SK-N-SH treated with all-trans-retinoic acid at 6 μM for 48 hours (cell line): Measurements from ENCODE around the gene GOLGA3.

Source experiments
- ATAC-seq: fragments of 200-7000 bp; cut with Tn5 transposase; 3 replicates; pipeline ENCODE4 v1.9.1; 2020; ENCODE audit warnings: mild to moderate bottlenecking, moderate library complexity
- ARNTL ChIP-seq: fragments of 450-650 bp; formaldehyde crosslinking; IDR thresholded peaks from 2 replicates; pipeline ENCODE4 v1.5.0; 2020; ENCODE audit warnings: low read depth, mild to moderate bottlenecking, moderate library complexity, borderline replicate concordance
- BACH2 ChIP-seq: fragments of 250-450 bp; sonication (Bioruptor Pico); IDR thresholded peaks from 2 replicates; pipeline ENCODE4 v1.9.0; 2021; ENCODE audit warnings: mild to moderate bottlenecking, borderline replicate concordance
- CSDC2 ChIP-seq: fragments of 250-450 bp; sonication (Bioruptor Pico); IDR thresholded peaks from 2 replicates; pipeline ENCODE4 v1.5.0; 2020; ENCODE audit warnings: mild to moderate bottlenecking, moderate library complexity
- ESRRG ChIP-seq: fragments of 250-450 bp; sonication (Bioruptor Pico); IDR thresholded peaks from 2 replicates; pipeline ENCODE4 v1.6.1; 2021; ENCODE audit warnings: mild to moderate bottlenecking
- GLIS3 ChIP-seq: fragments of 250-450 bp; sonication (Bioruptor Pico); IDR thresholded peaks from 2 replicates; pipeline ENCODE4 v1.5.0; 2020; ENCODE audit warnings: mild to moderate bottlenecking, moderate library complexity
- ISL1 ChIP-seq: fragments of 250-450 bp; sonication (Bioruptor Pico); IDR thresholded peaks from 2 replicates; pipeline ENCODE4 v2.1.2; 2022; ENCODE audit warnings: mild to moderate bottlenecking, moderate library complexity
- OSR1 ChIP-seq: fragments of 250-450 bp; sonication (Bioruptor Pico); IDR thresholded peaks from 2 replicates; pipeline ENCODE4 v1.8.0; 2022; ENCODE audit warnings: moderate library complexity, mild to moderate bottlenecking, inconsistent platforms
- PPARA ChIP-seq: fragments of 250-450 bp; sonication (Bioruptor Pico); IDR thresholded peaks from 2 replicates; pipeline ENCODE4 v1.5.0; 2020; ENCODE audit warnings: mild to moderate bottlenecking, borderline replicate concordance
- RARB ChIP-seq: fragments of 250-450 bp; sonication (Bioruptor Pico); IDR thresholded peaks from 2 replicates; pipeline ENCODE4 v1.8.0; 2021; ENCODE audit warnings: mild to moderate bottlenecking, moderate library complexity
- SNAI2 ChIP-seq: fragments of 250-450 bp; sonication (Bioruptor Pico); IDR thresholded peaks from 2 replicates; pipeline ENCODE4 v1.5.0; 2020; ENCODE audit warnings: mild to moderate bottlenecking, moderate library complexity
- TOX ChIP-seq: fragments of 250-450 bp; sonication (Bioruptor Pico); IDR thresholded peaks from 2 replicates; pipeline ENCODE4 v1.8.0; 2021; ENCODE audit warnings: mild to moderate bottlenecking, moderate library complexity, borderline replicate concordance
- ZC3H10 ChIP-seq: fragments of 250-450 bp; sonication (Bioruptor Pico); IDR thresholded peaks from 2 replicates; pipeline ENCODE4 v1.5.1; 2021; ENCODE audit warnings: mild to moderate bottlenecking, moderate library complexity
- ZFP3 ChIP-seq: fragments of 250-450 bp; sonication (Bioruptor Pico); IDR thresholded peaks from 2 replicates; pipeline ENCODE4 v1.5.0; 2020; ENCODE audit warnings: mild to moderate bottlenecking, moderate library complexity
- ZFP30 ChIP-seq: fragments of 450-650 bp; formaldehyde crosslinking; IDR thresholded peaks from 2 replicates; pipeline ENCODE4 v1.5.0; 2022; ENCODE audit warnings: mild to moderate bottlenecking, moderate library complexity
- ZNF565 ChIP-seq: fragments of 450-650 bp; formaldehyde crosslinking; conservative IDR thresholded peaks from 2 replicates; pipeline ENCODE4 v1.5.0; 2020; ENCODE audit warnings: low read depth, mild to moderate bottlenecking, moderate library complexity
- ZNF70 ChIP-seq: fragments of 450-650 bp; formaldehyde crosslinking; IDR thresholded peaks from 2 replicates; pipeline ENCODE4 v1.5.0; 2020; ENCODE audit warnings: mild to moderate bottlenecking, moderate library complexity
- ZNF8 ChIP-seq: fragments of 450-650 bp; formaldehyde crosslinking; IDR thresholded peaks from 2 replicates; pipeline ENCODE4 v1.5.0; 2020; ENCODE audit warnings: mild to moderate bottlenecking, moderate library complexity
- TF ChIP-seq, protein P1 (sequence below): fragments of 250-450 bp; sonication (Bioruptor Pico); IDR thresholded peaks from 2 replicates; pipeline ENCODE4 v1.8.0; 2021; ENCODE audit warnings: low read depth, mild to moderate bottlenecking, moderate library complexity, borderline replicate concordance
- TF ChIP-seq, protein P2 (sequence below): fragments of 250-450 bp; sonication (Bioruptor Pico); IDR thresholded peaks from 2 replicates; pipeline ENCODE4 v1.8.0; 2020; ENCODE audit warnings: mild to moderate bottlenecking, moderate library complexity, borderline replicate concordance
- TF ChIP-seq, protein P3 (sequence below): fragments of 250-450 bp; sonication (Bioruptor Pico); IDR thresholded peaks from 2 replicates; pipeline ENCODE4 v1.5.0; 2020; ENCODE audit warnings: mild to moderate bottlenecking, moderate library complexity
- TF ChIP-seq, protein P4 (sequence below): fragments of 250-450 bp; sonication (Bioruptor Pico); IDR thresholded peaks from 2 replicates; pipeline ENCODE4 v1.5.1; 2021; ENCODE audit warnings: mild to moderate bottlenecking, moderate library complexity
- TF ChIP-seq, protein P5 (sequence below): fragments of 250-450 bp; sonication (Bioruptor Pico); IDR thresholded peaks from 2 replicates; pipeline ENCODE4 v1.5.1; 2020; ENCODE audit warnings: low read depth, mild to moderate bottlenecking, moderate library complexity

Gene GOLGA3

DNA sequence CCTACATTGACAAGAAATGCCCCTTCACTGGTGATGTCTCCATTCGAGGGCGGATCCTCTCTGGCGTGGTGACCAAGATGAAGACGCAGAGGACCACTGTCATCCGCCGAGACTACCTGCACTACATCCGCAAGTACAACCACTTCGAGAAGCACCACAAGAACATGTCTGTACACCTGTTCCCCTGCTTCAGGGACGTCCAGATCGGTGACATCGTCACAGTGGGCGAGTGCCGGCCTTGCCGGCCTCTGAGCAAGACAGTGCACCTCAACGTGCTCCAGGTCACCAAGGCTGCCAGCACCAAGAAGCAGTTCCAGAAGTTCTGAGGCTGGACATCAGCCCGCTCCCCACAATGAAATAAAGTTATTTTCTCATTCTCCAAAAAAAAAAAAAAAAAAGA, 2.8 kb downstream of the GOLGA3 start (continued):
- TF ChIP-seq SNAI2 (no peak), ZC3H10 (no peak), RARB (CRISPR knock-in tag) (no peak)

DNA sequence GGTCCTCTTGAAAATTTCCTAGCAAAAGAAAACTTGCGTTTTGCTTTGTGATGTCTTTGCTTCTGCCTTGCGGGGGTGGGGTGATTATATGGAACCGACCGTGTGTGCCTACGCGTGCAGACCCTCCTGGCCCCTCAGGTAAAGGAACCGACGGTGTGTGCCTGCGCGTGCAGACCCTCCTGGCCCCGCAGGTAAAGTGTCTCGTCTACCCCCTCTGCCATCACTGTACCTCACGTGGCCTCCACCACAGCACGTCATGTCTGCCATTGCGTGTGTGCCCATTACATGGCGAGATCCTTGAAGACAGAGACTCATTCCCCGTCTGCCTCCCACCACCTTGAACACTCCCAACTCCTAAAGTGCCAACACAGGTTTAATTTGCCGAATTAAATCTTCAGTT, 3.6 kb downstream of the GOLGA3 start:
- ATAC-seq = no peak
- no peak for TF ChIP-seq SNAI2
- no peak for TF ChIP-seq ARNTL
- TF ChIP-seq, protein P1, sequence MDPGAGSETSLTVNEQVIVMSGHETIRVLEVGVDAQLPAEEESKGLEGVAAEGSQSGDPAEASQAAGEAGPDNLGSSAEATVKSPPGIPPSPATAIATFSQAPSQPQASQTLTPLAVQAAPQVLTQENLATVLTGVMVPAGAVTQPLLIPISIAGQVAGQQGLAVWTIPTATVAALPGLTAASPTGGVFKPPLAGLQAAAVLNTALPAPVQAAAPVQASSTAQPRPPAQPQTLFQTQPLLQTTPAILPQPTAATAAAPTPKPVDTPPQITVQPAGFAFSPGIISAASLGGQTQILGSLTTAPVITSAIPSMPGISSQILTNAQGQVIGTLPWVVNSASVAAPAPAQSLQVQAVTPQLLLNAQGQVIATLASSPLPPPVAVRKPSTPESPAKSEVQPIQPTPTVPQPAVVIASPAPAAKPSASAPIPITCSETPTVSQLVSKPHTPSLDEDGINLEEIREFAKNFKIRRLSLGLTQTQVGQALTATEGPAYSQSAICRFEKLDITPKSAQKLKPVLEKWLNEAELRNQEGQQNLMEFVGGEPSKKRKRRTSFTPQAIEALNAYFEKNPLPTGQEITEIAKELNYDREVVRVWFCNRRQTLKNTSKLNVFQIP (CRISPR knock-in tag) = no peak
- TF ChIP-seq, protein P2, sequence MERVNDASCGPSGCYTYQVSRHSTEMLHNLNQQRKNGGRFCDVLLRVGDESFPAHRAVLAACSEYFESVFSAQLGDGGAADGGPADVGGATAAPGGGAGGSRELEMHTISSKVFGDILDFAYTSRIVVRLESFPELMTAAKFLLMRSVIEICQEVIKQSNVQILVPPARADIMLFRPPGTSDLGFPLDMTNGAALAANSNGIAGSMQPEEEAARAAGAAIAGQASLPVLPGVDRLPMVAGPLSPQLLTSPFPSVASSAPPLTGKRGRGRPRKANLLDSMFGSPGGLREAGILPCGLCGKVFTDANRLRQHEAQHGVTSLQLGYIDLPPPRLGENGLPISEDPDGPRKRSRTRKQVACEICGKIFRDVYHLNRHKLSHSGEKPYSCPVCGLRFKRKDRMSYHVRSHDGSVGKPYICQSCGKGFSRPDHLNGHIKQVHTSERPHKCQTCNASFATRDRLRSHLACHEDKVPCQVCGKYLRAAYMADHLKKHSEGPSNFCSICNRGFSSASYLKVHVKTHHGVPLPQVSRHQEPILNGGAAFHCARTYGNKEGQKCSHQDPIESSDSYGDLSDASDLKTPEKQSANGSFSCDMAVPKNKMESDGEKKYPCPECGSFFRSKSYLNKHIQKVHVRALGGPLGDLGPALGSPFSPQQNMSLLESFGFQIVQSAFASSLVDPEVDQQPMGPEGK (CRISPR knock-in tag) = no peak
- TF ChIP-seq, protein P3, sequence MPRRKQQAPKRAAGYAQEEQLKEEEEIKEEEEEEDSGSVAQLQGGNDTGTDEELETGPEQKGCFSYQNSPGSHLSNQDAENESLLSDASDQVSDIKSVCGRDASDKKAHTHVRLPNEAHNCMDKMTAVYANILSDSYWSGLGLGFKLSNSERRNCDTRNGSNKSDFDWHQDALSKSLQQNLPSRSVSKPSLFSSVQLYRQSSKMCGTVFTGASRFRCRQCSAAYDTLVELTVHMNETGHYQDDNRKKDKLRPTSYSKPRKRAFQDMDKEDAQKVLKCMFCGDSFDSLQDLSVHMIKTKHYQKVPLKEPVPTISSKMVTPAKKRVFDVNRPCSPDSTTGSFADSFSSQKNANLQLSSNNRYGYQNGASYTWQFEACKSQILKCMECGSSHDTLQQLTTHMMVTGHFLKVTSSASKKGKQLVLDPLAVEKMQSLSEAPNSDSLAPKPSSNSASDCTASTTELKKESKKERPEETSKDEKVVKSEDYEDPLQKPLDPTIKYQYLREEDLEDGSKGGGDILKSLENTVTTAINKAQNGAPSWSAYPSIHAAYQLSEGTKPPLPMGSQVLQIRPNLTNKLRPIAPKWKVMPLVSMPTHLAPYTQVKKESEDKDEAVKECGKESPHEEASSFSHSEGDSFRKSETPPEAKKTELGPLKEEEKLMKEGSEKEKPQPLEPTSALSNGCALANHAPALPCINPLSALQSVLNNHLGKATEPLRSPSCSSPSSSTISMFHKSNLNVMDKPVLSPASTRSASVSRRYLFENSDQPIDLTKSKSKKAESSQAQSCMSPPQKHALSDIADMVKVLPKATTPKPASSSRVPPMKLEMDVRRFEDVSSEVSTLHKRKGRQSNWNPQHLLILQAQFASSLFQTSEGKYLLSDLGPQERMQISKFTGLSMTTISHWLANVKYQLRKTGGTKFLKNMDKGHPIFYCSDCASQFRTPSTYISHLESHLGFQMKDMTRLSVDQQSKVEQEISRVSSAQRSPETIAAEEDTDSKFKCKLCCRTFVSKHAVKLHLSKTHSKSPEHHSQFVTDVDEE (CRISPR knock-in tag) = no peak
- no peak for TF ChIP-seq PPARA
- no peak for TF ChIP-seq CSDC2
- TF ChIP-seq ZNF70 (CRISPR knock-in tag) = no peak
- TF ChIP-seq, protein P4, sequence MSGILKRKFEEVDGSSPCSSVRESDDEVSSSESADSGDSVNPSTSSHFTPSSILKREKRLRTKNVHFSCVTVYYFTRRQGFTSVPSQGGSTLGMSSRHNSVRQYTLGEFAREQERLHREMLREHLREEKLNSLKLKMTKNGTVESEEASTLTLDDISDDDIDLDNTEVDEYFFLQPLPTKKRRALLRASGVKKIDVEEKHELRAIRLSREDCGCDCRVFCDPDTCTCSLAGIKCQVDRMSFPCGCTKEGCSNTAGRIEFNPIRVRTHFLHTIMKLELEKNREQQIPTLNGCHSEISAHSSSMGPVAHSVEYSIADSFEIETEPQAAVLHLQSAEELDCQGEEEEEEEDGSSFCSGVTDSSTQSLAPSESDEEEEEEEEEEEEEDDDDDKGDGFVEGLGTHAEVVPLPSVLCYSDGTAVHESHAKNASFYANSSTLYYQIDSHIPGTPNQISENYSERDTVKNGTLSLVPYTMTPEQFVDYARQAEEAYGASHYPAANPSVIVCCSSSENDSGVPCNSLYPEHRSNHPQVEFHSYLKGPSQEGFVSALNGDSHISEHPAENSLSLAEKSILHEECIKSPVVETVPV (CRISPR knock-in tag) = no peak
- TF ChIP-seq ZNF8 (CRISPR knock-in tag) = no peak
- no peak for TF ChIP-seq TOX (CRISPR knock-in tag)
- TF ChIP-seq RARB (CRISPR knock-in tag) = no peak
- TF ChIP-seq, protein P5, sequence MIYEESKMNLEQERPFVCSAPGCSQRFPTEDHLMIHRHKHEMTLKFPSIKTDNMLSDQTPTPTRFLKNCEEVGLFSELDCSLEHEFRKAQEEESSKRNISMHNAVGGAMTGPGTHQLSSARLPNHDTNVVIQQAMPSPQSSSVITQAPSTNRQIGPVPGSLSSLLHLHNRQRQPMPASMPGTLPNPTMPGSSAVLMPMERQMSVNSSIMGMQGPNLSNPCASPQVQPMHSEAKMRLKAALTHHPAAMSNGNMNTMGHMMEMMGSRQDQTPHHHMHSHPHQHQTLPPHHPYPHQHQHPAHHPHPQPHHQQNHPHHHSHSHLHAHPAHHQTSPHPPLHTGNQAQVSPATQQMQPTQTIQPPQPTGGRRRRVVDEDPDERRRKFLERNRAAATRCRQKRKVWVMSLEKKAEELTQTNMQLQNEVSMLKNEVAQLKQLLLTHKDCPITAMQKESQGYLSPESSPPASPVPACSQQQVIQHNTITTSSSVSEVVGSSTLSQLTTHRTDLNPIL (CRISPR knock-in tag) = no peak
- TF ChIP-seq BACH2 (CRISPR knock-in tag) = no peak
- TF ChIP-seq ZFP30 (CRISPR knock-in tag) = no peak
- no peak for TF ChIP-seq ESRRG (CRISPR knock-in tag)
- no peak for TF ChIP-seq GLIS3 (CRISPR knock-in tag)
- TF ChIP-seq ISL1 (CRISPR knock-in tag) = no peak
- TF ChIP-seq ZFP3 (CRISPR knock-in tag) = no peak

DNA sequence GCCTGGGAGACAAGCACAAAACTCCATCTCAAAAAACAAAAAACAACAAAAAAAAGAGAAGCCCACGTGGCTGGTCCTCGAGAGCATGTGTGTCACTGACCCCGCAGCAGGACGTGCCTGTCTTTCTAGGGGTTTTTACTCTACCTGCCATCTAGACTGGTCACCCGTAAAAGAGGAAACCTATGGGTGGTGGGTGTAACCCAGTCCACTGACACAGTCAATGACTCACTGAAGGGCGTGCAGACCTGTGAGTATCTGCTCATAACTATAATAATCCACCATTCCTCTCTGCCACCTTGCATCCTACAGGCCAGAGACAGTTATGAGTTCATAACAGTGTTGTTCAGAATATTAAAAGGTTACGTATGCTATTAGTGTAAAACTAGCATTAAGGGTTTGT, 4.6 kb downstream of the GOLGA3 start:
- no peak for ATAC-seq

More for the DNA sequence above, 4.6 kb downstream of the GOLGA3 start:
- TF ChIP-seq TOX (CRISPR knock-in tag) = no peak
- TF ChIP-seq ZFP3 (CRISPR knock-in tag) = no peak
- TF ChIP-seq ZNF565 = no peak
- TF ChIP-seq BACH2 (CRISPR knock-in tag) = no peak
- no peak for TF ChIP-seq ZNF70 (CRISPR knock-in tag)
- TF ChIP-seq ZNF8 (CRISPR knock-in tag) = no peak
- TF ChIP-seq OSR1 = no peak
- no peak for TF ChIP-seq ISL1 (CRISPR knock-in tag)
- TF ChIP-seq CSDC2 = no peak
- no peak for TF ChIP-seq SNAI2
- TF ChIP-seq GLIS3 (CRISPR knock-in tag) = no peak
- TF ChIP-seq, protein P1 (CRISPR knock-in tag) = no peak
- no peak for TF ChIP-seq PPARA
